HT1080 (cell line): ENCODE data around the gene CYP3A4. TPM values are rescaled to one million over a fixed set of nuclear protein-coding genes. Genes with fewer than 3 reads are reported as not detected.
"Not testable (repeated sequence)": the region's sequence is repeated elsewhere in the genome, so short reads cannot be mapped to it uniquely, and the experiment has no call there.

Experiments used
- DNase-seq: peaks from one replicate; pipeline ENCODE4 v3.0.0-alpha.2; 2015; ENCODE audit warnings: low read depth
- polyA plus RNA-seq, 2 experiments: library from polyadenylated mRNA; depleted of rRNA; stranded (reverse); fragments of >200 nt; gene quantifications; 2 replicates each; pipeline ENCODE4 v1.2.3, GENCODE V29; 2015
- total RNA-seq: library from RNA; depleted of rRNA; stranded (reverse); fragments of >200 nt; shearing (Covaris generic); gene quantifications from 2 replicates; pipeline ENCODE4 v1.2.3, GENCODE V29; 2014; rRNA removed

CYP3A4 gene
- total RNA-seq, result 0.05 TPM in 1 of 2 replicates, not detected in the other
- polyA plus RNA-seq (2015; cell fraction: cytosol; rRNA removed), result not detected in 2 replicates
- polyA plus RNA-seq (2015; cell fraction: nucleus; rRNA removed), result not detected in 2 replicates

DNA sequence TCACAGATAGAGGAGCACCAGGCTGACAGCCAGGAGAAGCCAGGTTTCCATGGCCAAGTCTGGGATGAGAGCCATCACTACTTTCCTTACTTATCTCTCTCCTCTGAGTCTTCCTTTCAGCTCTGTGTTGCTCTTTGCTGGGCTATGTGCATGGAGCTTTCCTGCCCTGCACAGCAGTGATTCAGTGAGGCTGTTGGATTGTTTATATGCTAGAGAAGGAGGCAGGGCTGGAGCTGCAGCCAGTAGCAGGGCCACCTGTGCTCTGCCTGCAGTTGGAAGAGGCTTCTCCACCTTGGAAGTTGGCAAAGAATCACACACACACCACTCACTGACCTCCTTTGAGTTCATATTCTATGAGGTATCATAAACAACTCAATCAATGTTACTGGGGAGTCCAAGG is at the start of gene CYP3A4:
Gene CYP3A4 (minus strand): TSS at position 178 of the 400 bp plus-strand sequence. CDS start 103 bp downstream, at position 75.
- no peak for DNase-seq

DNA sequence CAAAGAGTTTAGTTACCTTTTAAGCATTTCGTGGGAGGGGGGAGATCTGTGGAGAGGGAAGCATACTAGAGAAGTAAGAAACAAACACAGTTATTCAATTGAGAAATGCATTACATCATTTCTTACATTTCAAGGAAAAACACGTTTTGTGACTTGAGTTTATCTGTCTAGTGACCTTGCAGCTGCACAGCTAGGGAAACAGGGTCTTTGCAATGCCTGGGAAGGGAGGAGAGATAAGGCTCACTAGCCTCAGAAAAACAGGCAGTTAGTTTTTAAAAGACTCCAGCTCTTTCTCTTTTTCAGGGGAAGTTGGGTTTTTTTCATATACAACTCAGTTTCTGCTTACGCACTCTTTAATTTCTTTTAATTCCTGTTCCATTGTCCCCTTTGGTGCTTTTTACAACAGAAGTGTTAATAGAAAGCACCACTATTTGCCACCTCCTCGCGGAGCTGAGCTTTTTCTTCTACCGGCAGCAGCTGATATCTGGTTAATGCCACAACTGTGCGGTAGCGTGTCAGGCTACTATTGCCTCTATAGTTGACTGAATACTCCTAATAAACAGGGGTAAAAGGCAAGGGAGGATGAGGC is 49.4 kb upstream of the CYP3A4 start:
- DNase-seq, result no peak

GRCh38 chr7:99831595-99831994 is 47.6 kb upstream of the CYP3A4 start:
- DNase-seq, result no peak

GRCh38 chr7:99829524-99830160 is 45.7 kb upstream of the CYP3A4 start:
- no peak for DNase-seq

DNA sequence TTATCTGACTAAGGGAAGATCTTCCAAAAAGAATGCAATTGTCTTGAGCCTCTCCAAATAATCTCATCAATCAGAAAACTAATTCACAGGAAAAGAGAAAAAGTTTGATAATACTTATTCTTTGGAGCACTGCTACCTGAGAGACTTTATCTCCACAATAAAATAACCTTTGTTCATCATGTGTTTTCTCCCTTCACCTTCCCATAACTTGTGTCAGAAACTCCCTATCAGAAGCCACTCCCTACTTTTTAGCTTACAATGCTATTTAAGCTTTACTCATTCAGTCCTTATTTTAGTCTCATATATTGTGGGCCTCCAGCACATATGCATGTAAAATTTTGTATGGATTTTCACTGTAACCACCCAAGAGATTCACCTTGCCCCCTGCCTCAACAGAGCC is 44.8 kb upstream of the CYP3A4 start:
- DNase-seq, result no peak

DNA sequence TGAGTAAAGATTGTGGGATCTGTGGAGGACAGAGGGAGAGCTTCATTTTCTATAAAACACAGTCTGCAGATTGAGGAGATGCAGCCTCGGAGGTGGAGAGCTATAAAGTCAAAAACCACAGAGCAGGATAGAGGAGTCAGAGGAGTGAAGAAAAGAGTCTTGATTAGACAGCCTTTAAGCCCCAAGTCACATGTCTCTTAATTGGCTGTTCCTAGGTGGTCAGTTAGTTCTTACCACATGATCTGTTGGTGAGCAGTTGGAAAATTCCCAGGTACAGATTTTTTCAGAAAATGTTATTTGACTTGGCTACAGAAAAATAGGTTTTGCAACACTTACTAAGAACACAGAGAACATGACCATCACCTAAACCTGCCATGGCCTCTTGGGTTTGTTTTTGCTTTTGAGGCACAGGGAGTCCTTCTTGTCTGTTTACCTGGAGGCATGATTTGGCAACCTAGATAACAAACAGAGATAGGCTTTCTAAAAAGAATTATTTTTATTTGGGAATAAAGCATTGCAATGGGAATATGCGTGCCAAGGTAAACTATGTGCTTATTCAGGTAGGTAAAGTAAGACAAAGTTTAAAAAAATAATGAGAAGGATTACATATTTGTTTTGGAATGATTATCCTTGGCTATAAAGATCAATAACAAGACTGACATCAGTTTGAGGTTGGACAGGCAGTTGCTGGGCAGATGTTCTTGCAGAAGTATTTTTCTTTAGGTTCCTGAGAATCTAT is 43.2 kb upstream of the CYP3A4 start:
- DNase-seq, result no peak

DNA sequence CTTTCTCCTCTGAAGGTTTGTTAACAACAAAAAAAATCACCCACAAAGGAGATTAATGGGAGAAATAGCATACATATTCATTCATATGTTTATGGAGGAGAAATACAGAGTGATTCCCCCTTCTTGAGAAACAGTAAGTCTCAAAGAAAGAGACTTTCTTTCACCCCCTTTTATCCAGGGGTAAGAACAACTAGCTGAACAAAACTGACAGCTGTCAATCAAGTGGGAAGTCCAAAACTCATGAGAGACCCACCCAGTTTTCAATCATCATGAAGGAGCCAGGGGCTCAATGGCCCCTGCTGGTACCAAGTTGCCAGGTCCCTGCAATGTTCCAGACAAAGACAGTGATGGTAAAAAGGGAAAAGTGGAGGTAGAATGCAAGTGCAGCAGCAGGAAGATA is 41.9 kb upstream of the CYP3A4 start:
- no peak for DNase-seq

DNA sequence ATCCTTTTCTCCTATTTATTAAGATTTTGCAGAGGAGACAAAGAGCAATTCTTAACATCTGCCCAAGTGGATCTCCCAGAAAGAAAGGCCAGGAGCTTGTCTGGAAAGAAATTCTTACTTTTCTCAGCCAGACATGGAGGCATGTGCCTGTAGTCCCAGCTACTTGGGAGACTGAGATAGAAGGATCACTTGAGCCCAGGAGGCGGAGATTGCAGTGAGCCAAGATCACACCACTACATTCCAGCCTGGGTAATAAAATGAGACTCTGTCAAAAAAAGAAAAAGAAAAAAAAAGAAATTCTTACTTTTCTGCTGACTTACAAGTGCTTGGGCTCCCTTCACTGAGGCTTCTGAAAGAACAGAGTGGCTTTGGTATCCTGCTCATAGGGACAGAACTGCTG is 41.5 kb upstream of the CYP3A4 start:
- DNase-seq, result no peak

GRCh38 chr7:99824091-99824490 is 40.1 kb upstream of the CYP3A4 start:
- no peak for DNase-seq

DNA sequence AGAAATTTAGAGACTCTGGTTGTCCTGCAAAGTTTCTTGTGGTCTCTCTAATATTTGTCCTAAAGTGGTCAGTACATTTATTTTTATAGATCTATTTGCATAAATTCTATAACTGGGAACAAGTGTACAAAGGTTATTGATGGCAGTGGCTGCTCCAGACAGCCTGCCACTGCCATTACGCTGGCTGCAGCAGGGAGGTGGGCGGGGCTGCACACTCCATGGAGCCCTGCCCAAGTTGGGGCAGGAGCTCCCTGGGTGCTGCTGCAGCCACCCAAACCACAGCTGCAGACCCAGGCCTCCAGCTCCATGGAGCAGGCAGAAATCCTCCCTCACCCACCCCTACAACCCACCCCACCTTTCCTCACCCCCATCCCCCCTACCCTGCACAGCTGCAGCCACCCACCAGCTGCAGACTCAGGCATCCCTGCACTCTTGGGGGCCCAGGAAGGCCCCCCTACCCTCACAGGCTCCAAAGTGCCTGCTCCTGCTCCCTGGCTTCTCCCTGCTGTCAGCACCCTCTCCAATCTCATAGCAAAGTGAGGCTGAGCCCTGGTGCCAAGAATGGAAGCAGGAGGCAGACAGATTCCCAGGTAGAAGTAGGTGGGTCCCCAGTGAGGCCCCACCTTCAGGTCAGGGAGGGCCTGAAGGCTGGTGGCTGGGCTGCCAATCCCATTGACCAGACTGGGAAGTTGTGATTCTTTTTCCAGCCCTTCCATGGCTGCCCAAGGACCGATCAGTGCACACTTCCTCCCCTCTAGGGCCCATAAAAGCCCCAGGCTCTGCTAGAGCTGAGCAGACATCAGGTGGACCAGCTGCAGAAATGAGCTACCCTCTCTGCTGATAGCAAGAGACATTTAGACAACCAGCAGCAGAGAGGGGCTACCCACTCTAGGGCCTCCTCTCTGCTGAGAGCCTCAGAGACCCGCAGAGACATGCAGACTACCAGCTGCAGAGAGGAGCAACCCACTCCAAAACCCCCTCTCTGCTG is 39.0 kb upstream of the CYP3A4 start:
- DNase-seq, result no peak

DNA sequence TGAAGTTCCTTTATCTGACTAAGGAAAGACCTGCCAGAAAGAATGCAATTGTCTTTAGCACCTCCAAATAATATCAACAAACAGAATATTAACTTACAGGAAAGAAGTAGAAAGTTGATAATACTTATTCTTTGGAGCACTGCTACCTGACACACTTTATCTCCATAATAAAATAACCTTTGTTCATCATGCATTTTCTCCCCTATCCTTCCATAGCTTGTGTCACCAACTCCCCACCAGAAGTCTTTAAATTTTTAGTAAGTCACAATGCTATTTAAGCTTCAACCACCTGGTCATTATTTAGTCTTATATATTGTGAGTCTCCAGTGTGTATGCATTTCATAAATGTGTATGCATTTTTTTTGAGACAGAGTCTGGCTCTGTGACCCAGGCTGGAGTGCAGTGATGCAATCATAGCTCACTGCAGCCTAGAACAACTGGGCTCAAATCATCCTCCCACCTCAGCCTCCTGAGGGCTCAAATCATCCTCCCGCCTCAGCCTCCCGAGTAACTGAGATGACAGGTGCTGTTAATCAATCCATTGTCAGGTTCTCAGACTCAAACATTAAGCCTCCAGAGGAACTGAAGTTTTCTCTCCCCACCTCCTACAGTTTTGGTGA is 36.5 kb upstream of the CYP3A4 start:
- no peak for DNase-seq

GRCh38 chr7:99808766-99809165 is 24.8 kb upstream of the CYP3A4 start:
- DNase-seq, result no peak

- DNase-seq, result no peak
Measured at GRCh38 chr7:99806839-99807478, 23.0 kb upstream of the CYP3A4 start.

DNA sequence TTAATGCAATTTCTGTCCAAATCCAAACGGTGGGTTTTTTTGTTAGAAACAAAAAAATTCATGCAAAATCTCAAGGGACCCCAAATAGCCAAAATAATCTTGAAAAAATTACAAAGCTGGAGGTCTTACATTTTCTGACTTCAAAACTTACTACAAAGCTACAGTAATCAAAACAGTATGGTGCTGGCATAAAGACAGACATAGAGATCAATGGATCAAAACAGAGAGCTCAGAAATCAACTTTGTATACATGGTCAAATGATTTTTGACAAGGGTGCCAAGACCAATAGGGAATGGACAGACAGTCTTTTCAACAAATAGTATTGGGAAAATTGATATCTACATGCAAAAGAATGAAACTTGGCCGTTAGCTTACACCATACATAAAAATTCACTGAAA is 21.7 kb upstream of the CYP3A4 start:
- no peak for DNase-seq

DNA sequence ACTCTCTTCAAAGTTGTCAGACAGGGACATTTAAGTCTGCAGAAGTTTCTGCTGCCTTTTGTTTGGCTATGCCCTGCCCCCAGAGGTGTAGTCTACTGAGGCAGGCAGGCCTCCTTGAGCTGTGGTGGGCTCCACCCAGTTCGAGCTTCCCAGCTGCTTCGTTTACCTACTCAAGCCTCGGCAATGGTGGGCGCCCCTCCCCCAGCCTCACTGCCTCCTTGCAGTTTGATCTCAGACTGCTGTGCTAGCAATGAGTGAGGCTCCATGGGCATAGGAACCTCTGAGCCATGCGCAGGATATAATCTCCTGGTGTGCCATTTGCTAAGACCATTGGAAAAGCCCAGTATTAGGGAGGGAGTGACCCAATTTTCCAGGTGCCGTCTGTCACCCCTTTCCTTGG is 19.1 kb upstream of the CYP3A4 start:
- not testable (repeated sequence) for DNase-seq

GRCh38 chr7:99801407-99801806 is 17.4 kb upstream of the CYP3A4 start:
- not testable (repeated sequence) for DNase-seq

DNA sequence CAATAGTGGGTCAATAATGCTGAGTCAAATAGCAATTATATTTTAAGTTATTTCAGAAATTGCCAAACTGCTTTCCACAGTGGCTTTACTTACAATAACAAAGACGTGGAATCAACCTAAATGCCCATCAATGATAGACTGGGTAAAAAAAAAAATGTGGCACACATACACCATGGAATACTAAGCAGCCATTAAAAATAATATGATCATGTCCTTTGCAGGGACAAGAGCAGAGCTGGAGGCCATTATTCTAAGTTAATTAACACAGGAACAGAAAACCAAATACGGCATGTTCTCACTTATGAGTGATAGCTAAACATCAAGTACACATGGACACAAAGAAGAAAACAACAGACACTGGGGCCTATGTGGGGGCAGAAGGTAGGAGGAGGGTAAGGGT is 15.0 kb upstream of the CYP3A4 start:
- DNase-seq, result no peak

- not testable (repeated sequence) for DNase-seq
Measured at GRCh38 chr7:99795864-99796263, 11.9 kb upstream of the CYP3A4 start.

GRCh38 chr7:99794585-99795502 is 10.9 kb upstream of the CYP3A4 start:
- peak; percentile 52 for DNase-seq
